ENCODE measurements around the gene OLIG2. TPM values are rescaled to one million over a fixed set of nuclear protein-coding genes. Genes with fewer than 3 reads are reported as not detected.

OLIG2 gene
- total RNA-seq, 4 donors from 2014 or later = not detected

GRCh38 chr21:33024201-33025103, 1.3 kb upstream of the OLIG2 start:
- no peak for DNase-seq (ENCODE audit: extremely low spot score)
- intact Hi-C loops (cut with DNase I) = no loop called here
- Histone ChIP-seq H3K36me3 (no peaks in the 10 kb centered on the region), H3K27me3 (peaks cover 0 to 100% (median 79%) of the 10 kb centered on the region in 4 donors), H3K9me3 (no peaks in the 10 kb centered on the region), H3K27ac (replicated peaks in 1 of 4) (no peak overlapping the region), H3K4me3 (peak overlapping the region in 1 of 4 donors; percentile 9), H3K4me1 (peaks cover 21 to 84% (median 80%) of the 10 kb centered on the region in 4 donors)
- WGBS = 3% methylated on average over 40 of the region's 40 CpGs
- TF ChIP-seq EP300 (IDR thresholded peaks at IDR 0.05) = no peak
- no peak for TF ChIP-seq POLR2AphosphoS5 (IDR thresholded peaks at IDR 0.05)
- TF ChIP-seq, protein P1, sequence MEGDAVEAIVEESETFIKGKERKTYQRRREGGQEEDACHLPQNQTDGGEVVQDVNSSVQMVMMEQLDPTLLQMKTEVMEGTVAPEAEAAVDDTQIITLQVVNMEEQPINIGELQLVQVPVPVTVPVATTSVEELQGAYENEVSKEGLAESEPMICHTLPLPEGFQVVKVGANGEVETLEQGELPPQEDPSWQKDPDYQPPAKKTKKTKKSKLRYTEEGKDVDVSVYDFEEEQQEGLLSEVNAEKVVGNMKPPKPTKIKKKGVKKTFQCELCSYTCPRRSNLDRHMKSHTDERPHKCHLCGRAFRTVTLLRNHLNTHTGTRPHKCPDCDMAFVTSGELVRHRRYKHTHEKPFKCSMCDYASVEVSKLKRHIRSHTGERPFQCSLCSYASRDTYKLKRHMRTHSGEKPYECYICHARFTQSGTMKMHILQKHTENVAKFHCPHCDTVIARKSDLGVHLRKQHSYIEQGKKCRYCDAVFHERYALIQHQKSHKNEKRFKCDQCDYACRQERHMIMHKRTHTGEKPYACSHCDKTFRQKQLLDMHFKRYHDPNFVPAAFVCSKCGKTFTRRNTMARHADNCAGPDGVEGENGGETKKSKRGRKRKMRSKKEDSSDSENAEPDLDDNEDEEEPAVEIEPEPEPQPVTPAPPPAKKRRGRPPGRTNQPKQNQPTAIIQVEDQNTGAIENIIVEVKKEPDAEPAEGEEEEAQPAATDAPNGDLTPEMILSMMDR (IDR thresholded peaks at IDR 0.05) = no peak
- TF ChIP-seq POLR2A (IDR thresholded peaks at IDR 0.05; ENCODE audit: low read depth) = no peak

DNA sequence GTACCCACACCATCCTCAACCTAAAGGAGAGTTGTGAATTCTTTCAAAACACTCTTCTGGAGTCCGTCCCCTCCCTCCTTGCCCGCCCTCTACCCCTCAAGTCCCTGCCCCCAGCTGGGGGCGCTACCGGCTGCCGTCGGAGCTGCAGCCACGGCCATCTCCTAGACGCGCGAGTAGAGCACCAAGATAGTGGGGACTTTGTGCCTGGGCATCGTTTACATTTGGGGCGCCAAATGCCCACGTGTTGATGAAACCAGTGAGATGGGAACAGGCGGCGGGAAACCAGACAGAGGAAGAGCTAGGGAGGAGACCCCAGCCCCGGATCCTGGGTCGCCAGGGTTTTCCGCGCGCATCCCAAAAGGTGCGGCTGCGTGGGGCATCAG, 638 bp upstream of the OLIG2 start:
- DNase-seq (ENCODE audit: extremely low spot score) = no peak
- Histone ChIP-seq H3K4me3 (no peak overlapping the region), H3K27me3 (peaks cover 0 to 100% (median 82%) of the 10 kb centered on the region in 4 donors), H3K4me1 (peaks cover 17 to 83% (median 77%) of the 10 kb centered on the region in 4 donors), H3K36me3 (no peaks in the 10 kb centered on the region), H3K27ac (replicated peaks in 1 of 4) (no peak overlapping the region), H3K9me3 (no peaks in the 10 kb centered on the region)
- intact Hi-C loops (cut with DNase I) = no loop called here
- TF ChIP-seq, protein P1 (IDR thresholded peaks at IDR 0.05) = no peak
- TF ChIP-seq POLR2A (IDR thresholded peaks at IDR 0.05; ENCODE audit: low read depth) (no peak), POLR2AphosphoS5 (IDR thresholded peaks at IDR 0.05) (no peak), EP300 (IDR thresholded peaks at IDR 0.05) (no peak)
- 7% methylated on average over 8 of the region's 22 CpGs for whole genome bisulfite sequencing

DNA sequence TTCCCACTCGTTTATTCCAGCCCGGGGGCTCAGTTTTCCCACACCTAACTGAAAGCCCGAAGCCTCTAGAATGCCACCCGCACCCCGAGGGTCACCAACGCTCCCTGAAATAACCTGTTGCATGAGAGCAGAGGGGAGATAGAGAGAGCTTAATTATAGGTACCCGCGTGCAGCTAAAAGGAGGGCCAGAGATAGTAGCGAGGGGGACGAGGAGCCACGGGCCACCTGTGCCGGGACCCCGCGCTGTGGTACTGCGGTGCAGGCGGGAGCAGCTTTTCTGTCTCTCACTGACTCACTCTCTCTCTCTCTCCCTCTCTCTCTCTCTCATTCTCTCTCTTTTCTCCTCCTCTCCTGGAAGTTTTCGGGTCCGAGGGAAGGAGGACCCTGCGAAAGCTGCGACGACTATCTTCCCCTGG, 716 bp downstream of the OLIG2 start:
- H3K36me3 ChIP-seq = no peaks in the 10 kb centered on the region
- intact Hi-C loops (cut with DNase I) = no loop called here
- peaks cover 0 to 100% (median 85%) of the 10 kb centered on the region in 4 donors for H3K27me3 ChIP-seq
- no peak overlapping the region for H3K4me3 ChIP-seq
- 4% methylated on average over 21 of the region's 21 CpGs for WGBS
- H3K27ac ChIP-seq (replicated peaks in 1 of 4) = no peak overlapping the region
- no peak for DNase-seq (ENCODE audit: extremely low spot score)
- TF ChIP-seq POLR2A (IDR thresholded peaks at IDR 0.05; ENCODE audit: low read depth) = no peak
- TF ChIP-seq, protein P1 (IDR thresholded peaks at IDR 0.05) = no peak
- TF ChIP-seq EP300 (IDR thresholded peaks at IDR 0.05) = no peak
- no peak for TF ChIP-seq POLR2AphosphoS5 (IDR thresholded peaks at IDR 0.05)
- H3K4me1 ChIP-seq = peaks cover 16 to 74% (median 70%) of the 10 kb centered on the region in 4 donors
- H3K9me3 ChIP-seq = no peaks in the 10 kb centered on the region

GRCh38 chr21:33026878-33027400, 1.2 kb downstream of the OLIG2 start:
- H3K27me3 ChIP-seq = peaks cover 0 to 100% (median 83%) of the 10 kb centered on the region in 4 donors
- H3K9me3 ChIP-seq = no peaks in the 10 kb centered on the region
- TF ChIP-seq, protein P1 (IDR thresholded peaks at IDR 0.05) = no peak
- no peak for TF ChIP-seq POLR2A (IDR thresholded peaks at IDR 0.05; ENCODE audit: low read depth)
- H3K27ac ChIP-seq (replicated peaks in 1 of 4) = no peak overlapping the region
- H3K36me3 ChIP-seq = no peaks in the 10 kb centered on the region
- intact Hi-C loops (cut with DNase I) = no loop called here
- H3K4me3 ChIP-seq = no peak overlapping the region
- no peak for DNase-seq (ENCODE audit: extremely low spot score)
- WGBS = 0% methylated on average over 3 of the region's 54 CpGs
- peaks cover 16 to 74% (median 70%) of the 10 kb centered on the region in 4 donors for H3K4me1 ChIP-seq
